Measurements from ENCODE around the gene ENAM.

The ENAM gene

DNA sequence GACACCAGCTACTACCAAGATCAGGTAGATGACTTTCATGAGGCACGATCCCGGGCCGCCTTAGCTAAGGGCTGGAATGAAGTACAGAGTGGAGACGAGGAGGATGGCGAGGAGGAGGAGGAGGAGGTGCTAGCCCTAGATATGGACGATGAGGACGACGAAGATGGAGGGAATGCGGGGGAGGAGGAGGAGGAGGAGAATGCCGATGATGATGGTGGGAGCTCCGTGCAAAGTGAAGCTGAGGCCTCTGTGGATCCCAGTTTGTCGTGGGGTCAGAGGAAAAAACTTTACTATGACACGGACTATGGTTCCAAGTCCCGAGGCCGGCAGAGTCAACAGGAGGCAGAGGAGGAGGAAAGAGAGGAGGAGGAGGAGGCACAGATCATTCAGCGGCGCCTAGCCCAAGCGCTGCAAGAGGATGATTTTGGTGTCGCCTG lies 60.3 kb downstream of the ENAM start:
- TF ChIP-seq CEBPB (IDR thresholded peaks at IDR 0.05) (no peak), TAF1 (IDR thresholded peaks at IDR 0.05; ENCODE audit: low read depth) (no peak), TCF12 (IDR thresholded peaks at IDR 0.05; ENCODE audit: low read depth) (no peak), EP300 (IDR thresholded peaks at IDR 0.05; ENCODE audit: borderline replicate concordance) (no peak), CREB1 (IDR thresholded peaks at IDR 0.05; ENCODE audit: low read depth) (no peak)
- TF ChIP-seq, protein P1, sequence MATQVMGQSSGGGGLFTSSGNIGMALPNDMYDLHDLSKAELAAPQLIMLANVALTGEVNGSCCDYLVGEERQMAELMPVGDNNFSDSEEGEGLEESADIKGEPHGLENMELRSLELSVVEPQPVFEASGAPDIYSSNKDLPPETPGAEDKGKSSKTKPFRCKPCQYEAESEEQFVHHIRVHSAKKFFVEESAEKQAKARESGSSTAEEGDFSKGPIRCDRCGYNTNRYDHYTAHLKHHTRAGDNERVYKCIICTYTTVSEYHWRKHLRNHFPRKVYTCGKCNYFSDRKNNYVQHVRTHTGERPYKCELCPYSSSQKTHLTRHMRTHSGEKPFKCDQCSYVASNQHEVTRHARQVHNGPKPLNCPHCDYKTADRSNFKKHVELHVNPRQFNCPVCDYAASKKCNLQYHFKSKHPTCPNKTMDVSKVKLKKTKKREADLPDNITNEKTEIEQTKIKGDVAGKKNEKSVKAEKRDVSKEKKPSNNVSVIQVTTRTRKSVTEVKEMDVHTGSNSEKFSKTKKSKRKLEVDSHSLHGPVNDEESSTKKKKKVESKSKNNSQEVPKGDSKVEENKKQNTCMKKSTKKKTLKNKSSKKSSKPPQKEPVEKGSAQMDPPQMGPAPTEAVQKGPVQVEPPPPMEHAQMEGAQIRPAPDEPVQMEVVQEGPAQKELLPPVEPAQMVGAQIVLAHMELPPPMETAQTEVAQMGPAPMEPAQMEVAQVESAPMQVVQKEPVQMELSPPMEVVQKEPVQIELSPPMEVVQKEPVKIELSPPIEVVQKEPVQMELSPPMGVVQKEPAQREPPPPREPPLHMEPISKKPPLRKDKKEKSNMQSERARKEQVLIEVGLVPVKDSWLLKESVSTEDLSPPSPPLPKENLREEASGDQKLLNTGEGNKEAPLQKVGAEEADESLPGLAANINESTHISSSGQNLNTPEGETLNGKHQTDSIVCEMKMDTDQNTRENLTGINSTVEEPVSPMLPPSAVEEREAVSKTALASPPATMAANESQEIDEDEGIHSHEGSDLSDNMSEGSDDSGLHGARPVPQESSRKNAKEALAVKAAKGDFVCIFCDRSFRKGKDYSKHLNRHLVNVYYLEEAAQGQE (IDR thresholded peaks at IDR 0.05; ENCODE audit: low read depth), result no peak
- TF ChIP-seq, protein P2, sequence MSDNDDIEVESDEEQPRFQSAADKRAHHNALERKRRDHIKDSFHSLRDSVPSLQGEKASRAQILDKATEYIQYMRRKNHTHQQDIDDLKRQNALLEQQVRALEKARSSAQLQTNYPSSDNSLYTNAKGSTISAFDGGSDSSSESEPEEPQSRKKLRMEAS (IDR thresholded peaks at IDR 0.05), result no peak

DNA sequence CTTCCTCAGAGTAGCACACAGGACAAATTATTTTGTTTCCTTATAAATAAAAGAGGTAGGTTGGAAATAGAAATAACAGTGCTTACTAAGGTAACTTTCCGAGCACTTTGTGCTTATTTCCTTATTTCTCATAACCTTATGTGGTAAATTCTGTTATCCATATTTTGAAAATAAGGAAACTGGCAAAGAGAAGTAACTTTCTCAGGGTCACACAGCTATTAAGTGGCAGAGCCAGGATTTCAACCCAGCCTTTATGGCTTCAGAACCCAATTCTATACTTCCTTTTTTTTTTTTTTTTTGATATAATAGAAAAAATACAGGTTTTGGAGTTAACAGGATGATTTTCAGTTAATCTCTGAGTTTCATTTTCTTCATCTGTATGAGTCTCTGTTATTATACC lies 63.1 kb downstream of the ENAM start:
- TF ChIP-seq, protein P2 (IDR thresholded peaks at IDR 0.05), result no peak
- TF ChIP-seq TAF1 (IDR thresholded peaks at IDR 0.05; ENCODE audit: low read depth) (no peak), RAD21 (IDR thresholded peaks at IDR 0.05; ENCODE audit: low read depth) (no peak), TEAD4 (IDR thresholded peaks at IDR 0.05) (no peak), TCF12 (IDR thresholded peaks at IDR 0.05; ENCODE audit: low read depth) (no peak), ZBTB7A (IDR thresholded peaks at IDR 0.05; ENCODE audit: low read depth) (no peak), EGR1 (IDR thresholded peaks at IDR 0.05) (no peak), CEBPB (IDR thresholded peaks at IDR 0.05) (no peak), CREB1 (IDR thresholded peaks at IDR 0.05; ENCODE audit: low read depth) (no peak), EP300 (IDR thresholded peaks at IDR 0.05; ENCODE audit: borderline replicate concordance) (no peak), YY1 (IDR thresholded peaks at IDR 0.05; ENCODE audit: low read depth) (no peak), FOXM1 (IDR thresholded peaks at IDR 0.05; ENCODE audit: borderline replicate concordance, low read depth) (no peak)
- TF ChIP-seq, protein P3, sequence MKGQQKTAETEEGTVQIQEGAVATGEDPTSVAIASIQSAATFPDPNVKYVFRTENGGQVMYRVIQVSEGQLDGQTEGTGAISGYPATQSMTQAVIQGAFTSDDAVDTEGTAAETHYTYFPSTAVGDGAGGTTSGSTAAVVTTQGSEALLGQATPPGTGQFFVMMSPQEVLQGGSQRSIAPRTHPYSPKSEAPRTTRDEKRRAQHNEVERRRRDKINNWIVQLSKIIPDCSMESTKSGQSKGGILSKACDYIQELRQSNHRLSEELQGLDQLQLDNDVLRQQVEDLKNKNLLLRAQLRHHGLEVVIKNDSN (IDR thresholded peaks at IDR 0.05), result no peak
- TF ChIP-seq, protein P1 (IDR thresholded peaks at IDR 0.05; ENCODE audit: low read depth), result no peak
